A549 (cell line): ENCODE measurements around the gene ZBTB39.

Source experiments
- CTCF ChIP-seq: fragments of >200 bp; sonication (Bioruptor Twin); formaldehyde crosslinking; IDR thresholded peaks from 3 replicates; pipeline ENCODE4 v1.5.1; 2016
- EP300 ChIP-seq, 2 experiments: fragments of >200 bp; sonication (Bioruptor Twin); formaldehyde crosslinking; IDR thresholded peaks; 2 replicates in 1 of 2; 3 replicates in 1 of 2; pipeline ENCODE4 v1.6.1; 2016 to 2017
- RAD21 ChIP-seq, 2 experiments: fragments of >200 bp in 1 of 2; sonication (Bioruptor Twin) in 1 of 2; formaldehyde crosslinking in 1 of 2; IDR thresholded peaks in 1 of 2; conservative IDR thresholded peaks in 1 of 2; 2 replicates in 1 of 2; 3 replicates in 1 of 2; pipeline ENCODE4 v1.6.1; 2012 to 2018; ENCODE audit warnings: inconsistent platforms in 1 of 2
- RFX5 ChIP-seq: fragments of 450-650 bp; IDR thresholded peaks from 2 replicates; pipeline ENCODE4 v1.7.1; 2014; ENCODE audit warnings: antibody characterized with exemption, mild to moderate bottlenecking, moderate library complexity
- SMC3 ChIP-seq: fragments of >200 bp; sonication (Bioruptor Twin); formaldehyde crosslinking; IDR thresholded peaks from 3 replicates; pipeline ENCODE4 v1.6.1; 2018; ENCODE audit warnings: inconsistent platforms
- TF ChIP-seq, protein P1 (sequence below): IDR thresholded peaks from 2 replicates; pipeline ENCODE4 v1.6.1; 2012; ENCODE audit warnings: low read depth, borderline replicate concordance
- TF ChIP-seq, protein P2 (sequence below): fragments of 200-600 bp; sonication (generic); IDR thresholded peaks from 2 replicates; pipeline ENCODE4 v1.6.1; 2016; ENCODE audit warnings: antibody characterized with exemption, mild to moderate bottlenecking, moderate library complexity

- TF ChIP-seq RAD21 (conservative IDR thresholded peaks at IDR 0.05 in 1 of 2, IDR thresholded peaks at IDR 0.05 in 1 of 2) (no peak), RFX5 (no peak), EP300 (IDR thresholded peaks at IDR 0.05) (no peak), CTCF (no peak), SMC3 (no peak)
- TF ChIP-seq, protein P1, sequence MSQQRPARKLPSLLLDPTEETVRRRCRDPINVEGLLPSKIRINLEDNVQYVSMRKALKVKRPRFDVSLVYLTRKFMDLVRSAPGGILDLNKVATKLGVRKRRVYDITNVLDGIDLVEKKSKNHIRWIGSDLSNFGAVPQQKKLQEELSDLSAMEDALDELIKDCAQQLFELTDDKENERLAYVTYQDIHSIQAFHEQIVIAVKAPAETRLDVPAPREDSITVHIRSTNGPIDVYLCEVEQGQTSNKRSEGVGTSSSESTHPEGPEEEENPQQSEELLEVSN = no peak
- TF ChIP-seq, protein P2, sequence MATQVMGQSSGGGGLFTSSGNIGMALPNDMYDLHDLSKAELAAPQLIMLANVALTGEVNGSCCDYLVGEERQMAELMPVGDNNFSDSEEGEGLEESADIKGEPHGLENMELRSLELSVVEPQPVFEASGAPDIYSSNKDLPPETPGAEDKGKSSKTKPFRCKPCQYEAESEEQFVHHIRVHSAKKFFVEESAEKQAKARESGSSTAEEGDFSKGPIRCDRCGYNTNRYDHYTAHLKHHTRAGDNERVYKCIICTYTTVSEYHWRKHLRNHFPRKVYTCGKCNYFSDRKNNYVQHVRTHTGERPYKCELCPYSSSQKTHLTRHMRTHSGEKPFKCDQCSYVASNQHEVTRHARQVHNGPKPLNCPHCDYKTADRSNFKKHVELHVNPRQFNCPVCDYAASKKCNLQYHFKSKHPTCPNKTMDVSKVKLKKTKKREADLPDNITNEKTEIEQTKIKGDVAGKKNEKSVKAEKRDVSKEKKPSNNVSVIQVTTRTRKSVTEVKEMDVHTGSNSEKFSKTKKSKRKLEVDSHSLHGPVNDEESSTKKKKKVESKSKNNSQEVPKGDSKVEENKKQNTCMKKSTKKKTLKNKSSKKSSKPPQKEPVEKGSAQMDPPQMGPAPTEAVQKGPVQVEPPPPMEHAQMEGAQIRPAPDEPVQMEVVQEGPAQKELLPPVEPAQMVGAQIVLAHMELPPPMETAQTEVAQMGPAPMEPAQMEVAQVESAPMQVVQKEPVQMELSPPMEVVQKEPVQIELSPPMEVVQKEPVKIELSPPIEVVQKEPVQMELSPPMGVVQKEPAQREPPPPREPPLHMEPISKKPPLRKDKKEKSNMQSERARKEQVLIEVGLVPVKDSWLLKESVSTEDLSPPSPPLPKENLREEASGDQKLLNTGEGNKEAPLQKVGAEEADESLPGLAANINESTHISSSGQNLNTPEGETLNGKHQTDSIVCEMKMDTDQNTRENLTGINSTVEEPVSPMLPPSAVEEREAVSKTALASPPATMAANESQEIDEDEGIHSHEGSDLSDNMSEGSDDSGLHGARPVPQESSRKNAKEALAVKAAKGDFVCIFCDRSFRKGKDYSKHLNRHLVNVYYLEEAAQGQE = no peak
Measured at GRCh38 chr12:57040750-57041149, 34.4 kb upstream of the ZBTB39 start.
